ENCODE measurements around the gene FOXK1. TPM values are rescaled to one million over a fixed set of nuclear protein-coding genes. Genes with fewer than 3 reads are reported as not detected.

FOXK1 gene
- total RNA-seq, 2 donors from 2014 or later = 29.6 to 30.8 TPM

- no peak overlapping the region for H3K27ac ChIP-seq
- H3K9me3 ChIP-seq = no peaks in the 10 kb centered on the region
- intact Hi-C loops (cut with DNase I) = no loop called here
- no peak for DNase-seq
- no peak for TF ChIP-seq CTCF (IDR thresholded peaks at IDR 0.05)
- H3K4me3 ChIP-seq = no peak overlapping the region
- no peaks in the 10 kb centered on the region for H3K36me3 ChIP-seq
- no peak overlapping the region for H3K9ac ChIP-seq (ENCODE audit: low read depth in 2 of 2, low read length in 2 of 2)
- H3K4me1 ChIP-seq = peaks cover 9% of the 10 kb centered on the region
- H3K27me3 ChIP-seq = no peaks in the 10 kb centered on the region
Measured at GRCh38 chr7:4709187-4709586, 27.1 kb downstream of the FOXK1 start.

- no peak overlapping the region for H3K9ac ChIP-seq (ENCODE audit: low read depth in 2 of 2, low read length in 2 of 2)
- no peak overlapping the region for H3K4me3 ChIP-seq
- no peak for DNase-seq
- no peak for TF ChIP-seq CTCF (IDR thresholded peaks at IDR 0.05)
- intact Hi-C loops (cut with DNase I) = no loop called here
- no peaks in the 10 kb centered on the region for H3K27me3 ChIP-seq
- peaks cover 9% of the 10 kb centered on the region for H3K4me1 ChIP-seq
- no peaks in the 10 kb centered on the region for H3K36me3 ChIP-seq
- no peaks in the 10 kb centered on the region for H3K9me3 ChIP-seq
- H3K27ac ChIP-seq = no peak overlapping the region
Measured at GRCh38 chr7:4711093-4711492, 29.0 kb downstream of the FOXK1 start.

GRCh38 chr7:4711634-4712033, 29.5 kb downstream of the FOXK1 start:
- H3K27me3 ChIP-seq = no peaks in the 10 kb centered on the region
- no peak overlapping the region for H3K27ac ChIP-seq
- no peaks in the 10 kb centered on the region for H3K36me3 ChIP-seq
- peaks cover 9% of the 10 kb centered on the region for H3K4me1 ChIP-seq
- H3K9me3 ChIP-seq = no peaks in the 10 kb centered on the region
- no peak overlapping the region for H3K4me3 ChIP-seq
- H3K9ac ChIP-seq (ENCODE audit: low read depth in 2 of 2, low read length in 2 of 2) = no peak overlapping the region
- no peak for DNase-seq
- intact Hi-C loops (cut with DNase I) = no loop called here
- TF ChIP-seq CTCF (IDR thresholded peaks at IDR 0.05) = no peak

- Histone ChIP-seq H3K9me3 (no peaks in the 10 kb centered on the region), H3K4me1 (peaks cover 9% of the 10 kb centered on the region), H3K27ac (peak overlapping the region; percentile 39), H3K36me3 (no peaks in the 10 kb centered on the region), H3K9ac (ENCODE audit: low read depth in 2 of 2, low read length in 2 of 2) (no peak overlapping the region), H3K4me3 (no peak overlapping the region), H3K27me3 (no peaks in the 10 kb centered on the region)
- DNase-seq = peak; percentile 35
- intact Hi-C loops (cut with DNase I) = no loop called here
- TF ChIP-seq CTCF (IDR thresholded peaks at IDR 0.05) = no peak
Measured at GRCh38 chr7:4712281-4713182, 30.4 kb downstream of the FOXK1 start.

- H3K4me3 ChIP-seq = no peak overlapping the region
- no peaks in the 10 kb centered on the region for H3K36me3 ChIP-seq
- peaks cover 9% of the 10 kb centered on the region for H3K4me1 ChIP-seq
- H3K27me3 ChIP-seq = no peaks in the 10 kb centered on the region
- no peak for TF ChIP-seq CTCF (IDR thresholded peaks at IDR 0.05)
- H3K9ac ChIP-seq (ENCODE audit: low read depth in 2 of 2, low read length in 2 of 2) = no peak overlapping the region
- no peaks in the 10 kb centered on the region for H3K9me3 ChIP-seq
- H3K27ac ChIP-seq = peak overlapping the region; percentile 39
- DNase-seq = no peak
- intact Hi-C loops (cut with DNase I) = no loop called here
Measured at GRCh38 chr7:4713183-4713784, 31.2 kb downstream of the FOXK1 start.

All from colonic mucosa (tissue), 4 donors.